Chondrocyte (in vitro differentiated cells): ENCODE data around the gene CAVIN3. TPM values are rescaled to one million over a fixed set of nuclear protein-coding genes. Genes with fewer than 3 reads are reported as not detected.

ENCODE experiments used
- DNase-seq: peaks from one replicate; pipeline ENCODE4 v3.0.0; 2021; ENCODE audit warnings: mixed read lengths, low spot score
- H3K27ac Mint-ChIP-seq: one replicate; pipeline ENCODE4 v1.8.0; 2021; ENCODE audit warnings: mild to moderate bottlenecking, moderate library complexity, mixed read lengths; ENCODE audit not compliant: unreplicated experiment
- H3K27me3 Mint-ChIP-seq: 2 replicates; pipeline ENCODE4 v1.8.0; 2021; ENCODE audit warnings: low read depth, mixed read lengths
- H3K36me3 Mint-ChIP-seq: 2 replicates; pipeline ENCODE4 v1.8.0; 2021; ENCODE audit warnings: low read depth, mixed read lengths
- H3K4me1 Mint-ChIP-seq: 2 replicates; pipeline ENCODE4 v1.8.0; 2021; ENCODE audit warnings: low read depth, mild to moderate bottlenecking, mixed read lengths
- H3K4me3 Mint-ChIP-seq: one replicate; pipeline ENCODE4 v1.8.0; 2021; ENCODE audit warnings: mild to moderate bottlenecking, moderate library complexity, mixed read lengths; ENCODE audit not compliant: unreplicated experiment
- H3K9me3 Mint-ChIP-seq: 2 replicates; pipeline ENCODE4 v1.8.0; 2021; ENCODE audit warnings: low read depth, mixed read lengths
- CTCF ChIP-seq: fragments of 200-600 bp; sonication (generic); IDR thresholded peaks from 2 replicates; pipeline ENCODE4 v1.5.0; 2021; ENCODE audit warnings: antibody characterized with exemption, mild to moderate bottlenecking, moderate library complexity
- total RNA-seq: library from RNA; stranded (reverse); gene quantifications from 3 replicates; pipeline ENCODE4 v1.2.1, GENCODE V29; 2021

Gene CAVIN3
- total RNA-seq, 1 donor from 2014 or later, result 123 TPM

GRCh38 chr11:6350486-6350885 is 30.2 kb upstream of the CAVIN3 start:
- H3K27ac Mint-ChIP-seq, result no peak overlapping the region
- peaks cover 19% of the 10 kb centered on the region for H3K4me1 Mint-ChIP-seq
- no peaks in the 10 kb centered on the region for H3K9me3 Mint-ChIP-seq
- peaks cover 7% of the 10 kb centered on the region for H3K27me3 Mint-ChIP-seq
- TF ChIP-seq CTCF, result no peak
- no peak overlapping the region for H3K4me3 Mint-ChIP-seq
- H3K36me3 Mint-ChIP-seq, result no peaks in the 10 kb centered on the region
- no peak for DNase-seq

- TF ChIP-seq CTCF, result no peak
- Mint-ChIP-seq H3K4me3 (no peak overlapping the region), H3K9me3 (no peaks in the 10 kb centered on the region), H3K27me3 (peaks cover 7% of the 10 kb centered on the region), H3K27ac (no peak overlapping the region), H3K36me3 (no peaks in the 10 kb centered on the region), H3K4me1 (peaks cover 19% of the 10 kb centered on the region)
- DNase-seq, result no peak
Measured at GRCh38 chr11:6350043-6350442, 29.7 kb upstream of the CAVIN3 start.

GRCh38 chr11:6345366-6345765 is 25.1 kb upstream of the CAVIN3 start:
- Mint-ChIP-seq H3K9me3 (no peaks in the 10 kb centered on the region), H3K4me3 (no peak overlapping the region), H3K4me1 (peaks cover 7% of the 10 kb centered on the region), H3K36me3 (no peaks in the 10 kb centered on the region), H3K27me3 (peaks cover 2% of the 10 kb centered on the region), H3K27ac (peak overlapping the region; percentile 3)
- no peak for TF ChIP-seq CTCF
- DNase-seq, result no peak

GRCh38 chr11:6336293-6336692 is 16.0 kb upstream of the CAVIN3 start:
- H3K27ac Mint-ChIP-seq, result no peak overlapping the region
- no peak for DNase-seq
- H3K36me3 Mint-ChIP-seq, result no peaks in the 10 kb centered on the region
- no peak overlapping the region for H3K4me3 Mint-ChIP-seq
- no peak for TF ChIP-seq CTCF
- peaks cover 17% of the 10 kb centered on the region for H3K4me1 Mint-ChIP-seq
- H3K27me3 Mint-ChIP-seq, result peaks cover 6% of the 10 kb centered on the region
- H3K9me3 Mint-ChIP-seq, result no peaks in the 10 kb centered on the region

GRCh38 chr11:6334806-6335205 is 14.5 kb upstream of the CAVIN3 start:
- Mint-ChIP-seq H3K4me1 (peaks cover 17% of the 10 kb centered on the region), H3K27me3 (peaks cover 6% of the 10 kb centered on the region), H3K36me3 (no peaks in the 10 kb centered on the region), H3K27ac (no peak overlapping the region), H3K9me3 (no peaks in the 10 kb centered on the region), H3K4me3 (no peak overlapping the region)
- no peak for DNase-seq
- TF ChIP-seq CTCF, result no peak
